ENCODE data around the gene ACKR3. TPM values are rescaled to one million over a fixed set of nuclear protein-coding genes. Genes with fewer than 3 reads are reported as not detected.

Gene ACKR3
- total and polyA plus RNA-seq, 2 donors (not counting 1 experiment from before 2014, with no cell fraction given), result 7.1 to 15.3 TPM

DNA sequence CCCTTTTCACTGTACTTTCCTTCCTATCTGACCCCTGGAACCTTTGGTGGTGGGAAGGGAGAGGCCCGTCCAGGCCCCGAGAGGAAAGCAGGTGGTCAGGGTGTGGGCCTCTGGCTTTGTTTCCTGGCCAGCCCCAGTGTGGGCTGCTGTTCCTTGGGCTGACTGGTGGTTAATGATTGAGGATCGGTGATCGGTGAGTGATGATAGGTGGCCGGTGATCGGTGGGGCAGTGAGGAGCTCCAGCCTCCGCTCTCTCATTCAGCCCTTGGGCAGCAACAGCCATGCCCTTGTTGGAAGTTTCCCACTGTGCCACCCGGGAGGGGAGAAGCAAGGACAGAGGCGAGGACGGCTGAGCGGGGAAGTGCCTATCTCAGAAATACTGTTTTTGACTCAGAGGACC is 7.3 kb downstream of the ACKR3 start:
- H3K79me2 ChIP-seq (ENCODE audit: control insufficient read depth, insufficient read depth, low read length), result peaks cover 2% of the 10 kb centered on the region
- no peak overlapping the region for H3K4me3 ChIP-seq (ENCODE audit: control extremely low read depth in 1 of 5, extremely low read depth in 1 of 5, insufficient read depth in 1 of 5, low read depth in 2 of 5, low read length in 4 of 5)
- H3K4me1 ChIP-seq (ENCODE audit: control insufficient read depth in 2 of 2, insufficient read depth in 2 of 2, low read length in 2 of 2), result no peaks in the 10 kb centered on the region
- ChIA-PET POLR2A (no interaction called here), CTCF (interaction anchor here (0.7 to 1.3 kb wide), 3 partner anchors 62 to 67 kb away, joined by 3 to 6 read pairs (median 3); no protein-coding TSS in a partner anchor)
- Mint-ChIP-seq H3K4me1 (peaks cover 7% of the 10 kb centered on the region), H3K27me3 (no peaks in the 10 kb centered on the region), H3K4me3 (no peak overlapping the region), H3K9me3 (ENCODE audit: insufficient read depth) (no peaks in the 10 kb centered on the region), H3K27ac (no peak overlapping the region)
- H3K9ac ChIP-seq (ENCODE audit: low read length), result no peak overlapping the region
- no peak overlapping the region for H3K27ac ChIP-seq (ENCODE audit: low read length in 2 of 2)
- H4K20me1 ChIP-seq (ENCODE audit: control insufficient read depth, insufficient read depth, low read length, poor library complexity, severe bottlenecking), result peaks cover 3% of the 10 kb centered on the region
- H3K27me3 ChIP-seq (replicated peaks in 1 of 4; ENCODE audit: control extremely low read depth in 1 of 4, control insufficient read depth in 3 of 4, insufficient read depth in 4 of 4, low read length in 3 of 4), result no peaks in the 10 kb centered on the region
- H3K4me2 ChIP-seq (replicated peaks; ENCODE audit: low read depth, low read length, poor library complexity, severe bottlenecking), result no peak overlapping the region
- intact Hi-C loops (cut with micrococcal nuclease), result no loop called here
- WGBS (ENCODE audit: insufficient coverage), result 95% methylated on average over 7 of the region's 11 CpGs
- TF ChIP-seq EZH2 (IDR thresholded peaks at IDR 0.05; ENCODE audit: borderline replicate concordance, insufficient read depth, low read depth, low read length, poor library complexity, severe bottlenecking) (no peak), CTCF (IDR thresholded peaks at IDR 0.05) (no peak)
- DNase-seq, result no peak
- H2AFZ ChIP-seq (ENCODE audit: insufficient read depth, low read depth, low read length, poor library complexity, severe bottlenecking), result no peak overlapping the region
- no peaks in the 10 kb centered on the region for H3K9me3 ChIP-seq (ENCODE audit: control extremely low read depth in 1 of 3, control insufficient read depth in 2 of 3, insufficient read depth in 1 of 3, low read length in 2 of 3)
- peaks cover 0 to 8% of the 10 kb centered on the region in 2 experiments for H3K36me3 ChIP-seq (replicated peaks in 1 of 2; ENCODE audit: control extremely low read depth in 1 of 2, control insufficient read depth in 1 of 2, extremely low read depth in 1 of 2, insufficient read depth in 2 of 2, low read length in 1 of 2)
- ATAC-seq (ENCODE audit: low read depth), result no peak

DNA sequence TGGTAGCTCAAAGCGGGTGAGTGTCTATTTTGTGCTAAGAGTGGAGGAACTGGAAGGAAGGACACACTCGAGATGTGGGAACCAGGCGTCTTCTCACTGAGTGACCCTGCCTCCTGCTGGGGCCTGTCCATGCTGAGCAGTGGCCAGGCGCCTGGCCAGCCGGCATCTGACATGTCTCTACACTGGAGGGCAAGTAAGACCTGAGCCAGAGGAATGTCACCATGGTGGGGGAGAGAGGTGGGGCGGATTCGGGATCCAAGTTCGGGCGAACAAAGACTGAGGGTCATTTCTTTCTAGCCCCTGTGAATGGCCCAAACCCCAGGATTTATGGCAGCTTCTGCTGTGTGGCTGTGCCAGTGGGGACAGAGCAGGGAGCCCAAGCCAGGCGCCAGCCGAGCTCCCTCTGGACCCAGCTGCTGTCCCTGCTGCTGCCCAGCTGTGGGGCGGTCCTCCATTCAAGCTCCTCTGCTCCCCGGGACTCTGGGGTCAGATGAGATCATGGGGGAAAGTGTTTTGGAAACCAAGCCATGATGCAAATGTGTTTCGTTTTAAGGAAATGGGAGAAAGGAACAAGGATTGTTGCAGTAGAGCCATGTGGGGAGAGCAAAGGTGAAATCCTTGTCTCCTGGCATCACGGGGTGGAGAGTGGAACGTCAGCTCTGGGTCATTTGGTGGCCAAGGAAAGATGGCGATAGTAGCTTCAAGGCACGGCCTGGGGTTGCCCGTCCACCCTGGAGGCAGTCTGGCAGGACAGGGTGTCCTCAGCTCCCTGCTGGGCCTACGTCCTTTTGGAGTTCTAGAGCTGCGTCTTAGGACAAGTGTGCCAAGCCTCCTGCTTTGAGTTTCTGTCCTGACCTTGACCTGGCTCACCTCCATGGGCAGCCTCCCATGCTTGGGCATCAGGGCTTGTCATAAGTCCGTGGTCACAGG is 8.1 kb downstream of the ACKR3 start:
- POLR2A ChIA-PET, result no interaction called here
- Histone ChIP-seq H3K79me2 (ENCODE audit: control insufficient read depth, insufficient read depth, low read length) (no peaks in the 10 kb centered on the region), H3K4me3 (ENCODE audit: control extremely low read depth in 1 of 5, extremely low read depth in 1 of 5, insufficient read depth in 1 of 5, low read depth in 2 of 5, low read length in 4 of 5) (no peak overlapping the region), H2AFZ (ENCODE audit: insufficient read depth, low read depth, low read length, poor library complexity, severe bottlenecking) (no peak overlapping the region), H3K27me3 (replicated peaks in 1 of 4; ENCODE audit: control extremely low read depth in 1 of 4, control insufficient read depth in 3 of 4, insufficient read depth in 4 of 4, low read length in 3 of 4) (no peaks in the 10 kb centered on the region), H3K9me3 (ENCODE audit: control extremely low read depth in 1 of 3, control insufficient read depth in 2 of 3, insufficient read depth in 1 of 3, low read length in 2 of 3) (no peaks in the 10 kb centered on the region), H3K27ac (ENCODE audit: low read length in 2 of 2) (no peak overlapping the region), H3K36me3 (replicated peaks in 1 of 2; ENCODE audit: control extremely low read depth in 1 of 2, control insufficient read depth in 1 of 2, extremely low read depth in 1 of 2, insufficient read depth in 2 of 2, low read length in 1 of 2) (peaks cover 0 to 11% of the 10 kb centered on the region in 2 experiments), H4K20me1 (ENCODE audit: control insufficient read depth, insufficient read depth, low read length, poor library complexity, severe bottlenecking) (peaks cover 3% of the 10 kb centered on the region), H3K4me1 (ENCODE audit: control insufficient read depth in 2 of 2, insufficient read depth in 2 of 2, low read length in 2 of 2) (no peaks in the 10 kb centered on the region), H3K4me2 (replicated peaks; ENCODE audit: low read depth, low read length, poor library complexity, severe bottlenecking) (no peak overlapping the region), H3K9ac (ENCODE audit: low read length) (no peak overlapping the region)
- H3K4me3 Mint-ChIP-seq, result no peak overlapping the region
- CTCF ChIA-PET, result interaction anchor here (0.7 to 1.1 kb wide), 2 partner anchors 63 to 68 kb away, joined by 3 read pairs; no protein-coding TSS in a partner anchor
- no peaks in the 10 kb centered on the region for H3K9me3 Mint-ChIP-seq (ENCODE audit: insufficient read depth)
- no peaks in the 10 kb centered on the region for H3K27me3 Mint-ChIP-seq
- TF ChIP-seq EZH2 (IDR thresholded peaks at IDR 0.05; ENCODE audit: borderline replicate concordance, insufficient read depth, low read depth, low read length, poor library complexity, severe bottlenecking) (no peak), CTCF (IDR thresholded peaks at IDR 0.05) (no peak)
- H3K4me1 Mint-ChIP-seq, result peaks cover 3% of the 10 kb centered on the region
- intact Hi-C loops (cut with micrococcal nuclease), result no loop called here
- ATAC-seq (ENCODE audit: low read depth) (no peak), DNase-seq (no peak)
- no peak overlapping the region for H3K27ac Mint-ChIP-seq
- WGBS (ENCODE audit: insufficient coverage), result 92% methylated on average over 22 of the region's 22 CpGs
